Mesenchymal stem cell (in vitro differentiated cells and primary cell): ENCODE results near the gene CFI.

Experiments used
- DNase-seq: peaks from one replicate; pipeline ENCODE4 v3.0.0-alpha.2; 2013
- H2AFZ ChIP-seq: one replicate; pipeline ENCODE4 v1.6.1; 2013; ENCODE audit warnings: low read depth, mild to moderate bottlenecking, control low read depth, inconsistent platforms, low read length, moderate library complexity
- H2AK5ac ChIP-seq: 2 replicates; pipeline ENCODE4 v1.6.1; 2013; ENCODE audit warnings: low read length, moderate library complexity, mild to moderate bottlenecking, inconsistent platforms; ENCODE audit not compliant: severe bottlenecking
- H2BK120ac ChIP-seq: one replicate; pipeline ENCODE4 v1.6.1; 2013; ENCODE audit warnings: low read depth, mild to moderate bottlenecking, inconsistent platforms, low read length, moderate library complexity
- H2BK12ac ChIP-seq, 2 experiments: one replicate each; pipeline ENCODE4 v1.6.1; 2013; ENCODE audit warnings: inconsistent platforms in 2 of 2, low read length in 2 of 2, mild to moderate bottlenecking in 2 of 2, moderate library complexity in 2 of 2, control low read depth in 1 of 2
- H2BK15ac ChIP-seq: one replicate; pipeline ENCODE4 v1.6.1; 2013; ENCODE audit warnings: mild to moderate bottlenecking, low read depth, inconsistent platforms; ENCODE audit not compliant: poor library complexity, severe bottlenecking
- H2BK5ac ChIP-seq: 2 replicates; pipeline ENCODE4 v1.6.1; 2013; ENCODE audit warnings: low read depth, mild to moderate bottlenecking, low read length, control low read depth, inconsistent platforms; ENCODE audit not compliant: poor library complexity, severe bottlenecking
- H3K14ac ChIP-seq, 2 experiments: one replicate each; pipeline ENCODE4 v1.6.1; 2013; ENCODE audit warnings: inconsistent platforms in 2 of 2, low read length in 2 of 2, control low read depth in 1 of 2, mild to moderate bottlenecking in 1 of 2, moderate library complexity in 1 of 2
- H3K18ac ChIP-seq, 2 experiments: one replicate each; pipeline ENCODE4 v1.6.1; 2013; ENCODE audit warnings: inconsistent platforms in 2 of 2, low read length in 2 of 2, control low read depth in 1 of 2, low read depth in 1 of 2, mild to moderate bottlenecking in 1 of 2
- H3K23ac ChIP-seq, 2 experiments: one replicate each; pipeline ENCODE4 v1.6.1; 2013; ENCODE audit warnings: inconsistent platforms in 2 of 2, low read length in 2 of 2, mild to moderate bottlenecking in 2 of 2, moderate library complexity in 2 of 2, control low read depth in 1 of 2
- H3K27ac ChIP-seq: 2 replicates; pipeline ENCODE4 v1.5.1; 2013; ENCODE audit warnings: mild to moderate bottlenecking, moderate library complexity, low read length, control low read depth, inconsistent platforms; ENCODE audit not compliant: poor library complexity, severe bottlenecking
- H3K27me3 ChIP-seq, 2 experiments: 2 replicates each; pipeline versions ENCODE4 v1.6.1 to v1.7.0; 2013; ENCODE audit warnings: low read length in 2 of 2, mild to moderate bottlenecking in 2 of 2, moderate library complexity in 2 of 2, control low read depth in 1 of 2, inconsistent platforms in 1 of 2; ENCODE audit not compliant: control insufficient read depth in 1 of 2, insufficient read depth in 1 of 2
- H3K36me3 ChIP-seq, 2 experiments: 2 replicates each; pipeline versions ENCODE4 v1.6.1 to v1.7.0; 2013; ENCODE audit warnings: low read length in 2 of 2, control low read depth in 1 of 2, inconsistent platforms in 1 of 2, low read depth in 1 of 2, mild to moderate bottlenecking in 1 of 2; ENCODE audit not compliant: insufficient read depth in 2 of 2, control insufficient read depth in 1 of 2
- H3K4ac ChIP-seq, 2 experiments: one replicate each; pipeline ENCODE4 v1.6.1; 2013; ENCODE audit warnings: inconsistent platforms in 2 of 2, low read length in 2 of 2, mild to moderate bottlenecking in 2 of 2, moderate library complexity in 2 of 2, control low read depth in 1 of 2, low read depth in 1 of 2
- H3K4me1 ChIP-seq: 2 replicates; pipeline ENCODE4 v1.6.1; 2013; ENCODE audit warnings: low read depth, low read length, control low read depth; ENCODE audit not compliant: control insufficient read depth, insufficient read depth
- H3K4me2 ChIP-seq: 2 replicates; pipeline ENCODE4 v1.6.1; 2013; ENCODE audit warnings: low read length, mild to moderate bottlenecking, inconsistent platforms; ENCODE audit not compliant: poor library complexity, severe bottlenecking
- H3K4me3 ChIP-seq, 2 experiments: 2 replicates each; pipeline versions ENCODE4 v1.5.1 to v1.7.0; 2013; ENCODE audit warnings: low read length in 2 of 2, mild to moderate bottlenecking in 2 of 2, control low read depth in 1 of 2, low read depth in 1 of 2; ENCODE audit not compliant: insufficient read depth in 1 of 2
- H3K79me1 ChIP-seq: replicated peaks from 2 replicates; pipeline ENCODE4 v1.6.1; 2013; ENCODE audit warnings: mild to moderate bottlenecking, control low read depth, low read length, inconsistent platforms; ENCODE audit not compliant: poor library complexity, severe bottlenecking
- H3K9ac ChIP-seq: 2 replicates; pipeline ENCODE4 v1.7.0; 2013; ENCODE audit warnings: mild to moderate bottlenecking, low read length, moderate library complexity
- H3K9me3 ChIP-seq: 2 replicates; pipeline ENCODE4 v1.7.0; 2013; ENCODE audit warnings: mild to moderate bottlenecking, low read length; ENCODE audit not compliant: control insufficient read depth
- H4K8ac ChIP-seq: one replicate; pipeline ENCODE4 v1.6.1; 2013; ENCODE audit warnings: inconsistent platforms, mild to moderate bottlenecking, low read length, moderate library complexity
- H4K91ac ChIP-seq: one replicate; pipeline ENCODE4 v1.6.1; 2013; ENCODE audit warnings: mild to moderate bottlenecking, low read length, inconsistent platforms
- WGBS: methylation state at CpG from one replicate; pipeline ENCODE4 v1.1.7; 2013; ENCODE audit warnings: mixed read lengths; 5-methylcytosine and 5-hydroxymethylcytosine counted together

CFI gene

DNA sequence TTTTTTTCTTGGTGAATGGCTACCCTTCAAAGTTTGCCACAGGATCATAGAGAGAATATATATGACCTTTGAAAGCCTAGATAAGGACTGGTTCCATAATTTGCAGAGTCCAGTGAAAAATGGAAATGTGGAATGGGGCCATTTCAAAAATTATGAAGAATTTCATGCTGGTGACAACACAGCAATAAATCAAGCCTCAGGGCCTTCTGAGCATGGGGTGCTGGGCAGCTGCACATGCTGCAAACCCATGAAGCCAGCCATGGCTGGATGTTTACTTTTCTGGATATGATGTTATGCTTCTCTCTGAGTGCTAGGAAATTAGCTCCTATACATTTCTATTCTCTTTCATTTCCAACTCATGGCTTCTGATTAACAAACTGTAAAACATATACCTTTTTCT lies 56.0 kb downstream of the CFI start:
- Histone ChIP-seq H3K23ac (no peak overlapping the region), H3K14ac (no peak overlapping the region), H3K18ac (no peak overlapping the region), H4K91ac (no peak overlapping the region), H2AK5ac (no peak overlapping the region), H3K4me2 (no peak overlapping the region), H4K8ac (no peak overlapping the region), H3K27ac (no peak overlapping the region), H2BK5ac (no peak overlapping the region), H3K9me3 (no peaks in the 10 kb centered on the region), H2BK120ac (no peak overlapping the region), H2AFZ (no peak overlapping the region), H3K4me3 (no peak overlapping the region), H3K4ac (no peak overlapping the region), H2BK12ac (no peak overlapping the region), H3K79me1 (no peaks in the 10 kb centered on the region), H3K9ac (no peak overlapping the region), H3K27me3 (no peaks in the 10 kb centered on the region), H2BK15ac (no peak overlapping the region), H3K4me1 (no peaks in the 10 kb centered on the region), H3K36me3 (no peaks in the 10 kb centered on the region)
- DNase-seq, result no peak

DNA sequence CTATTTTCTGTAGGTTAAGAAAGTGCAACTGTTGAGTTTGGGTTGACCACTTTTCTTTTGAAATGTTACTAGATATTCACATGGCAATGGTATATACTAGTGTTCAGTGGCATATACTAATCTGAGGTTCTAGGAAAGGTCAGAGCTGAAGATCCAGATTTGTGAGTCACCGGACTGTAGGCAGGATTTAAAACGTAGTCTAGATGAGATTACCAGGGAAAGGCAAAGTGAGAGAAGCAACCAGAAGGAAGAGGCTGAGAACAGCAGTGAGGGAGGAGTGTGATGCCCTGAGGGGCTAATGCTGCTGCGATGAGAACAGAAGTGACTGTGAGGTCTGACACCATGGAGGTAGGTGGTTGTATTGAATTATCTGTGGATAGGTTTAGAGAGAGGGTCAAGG lies 62.3 kb downstream of the CFI start:
- 75% methylated on average over 3 of the region's 3 CpGs for WGBS
- no peak overlapping the region for H3K4me3 ChIP-seq
- peaks cover 0 to 3% of the 10 kb centered on the region in 2 experiments for H3K27me3 ChIP-seq
- no peaks in the 10 kb centered on the region for H3K79me1 ChIP-seq
- peak overlapping the region in 1 of 2 experiments; percentile 15 for H2BK12ac ChIP-seq
- no peaks in the 10 kb centered on the region for H3K36me3 ChIP-seq
- no peaks in the 10 kb centered on the region for H3K4me1 ChIP-seq
- H3K4me2 ChIP-seq, result no peak overlapping the region
- H3K9me3 ChIP-seq, result no peaks in the 10 kb centered on the region
- no peak overlapping the region for H3K14ac ChIP-seq
- no peak overlapping the region for H4K8ac ChIP-seq
- no peak overlapping the region for H2BK5ac ChIP-seq
- DNase-seq, result peak; percentile 17
- no peak overlapping the region for H3K18ac ChIP-seq
- H4K91ac ChIP-seq, result no peak overlapping the region
- H3K27ac ChIP-seq, result no peak overlapping the region
- H2AK5ac ChIP-seq, result no peak overlapping the region
- no peak overlapping the region for H3K23ac ChIP-seq
- no peak overlapping the region for H3K9ac ChIP-seq
- H2AFZ ChIP-seq, result no peak overlapping the region
- H2BK120ac ChIP-seq, result no peak overlapping the region
- H3K4ac ChIP-seq, result no peak overlapping the region
- H2BK15ac ChIP-seq, result no peak overlapping the region

DNA sequence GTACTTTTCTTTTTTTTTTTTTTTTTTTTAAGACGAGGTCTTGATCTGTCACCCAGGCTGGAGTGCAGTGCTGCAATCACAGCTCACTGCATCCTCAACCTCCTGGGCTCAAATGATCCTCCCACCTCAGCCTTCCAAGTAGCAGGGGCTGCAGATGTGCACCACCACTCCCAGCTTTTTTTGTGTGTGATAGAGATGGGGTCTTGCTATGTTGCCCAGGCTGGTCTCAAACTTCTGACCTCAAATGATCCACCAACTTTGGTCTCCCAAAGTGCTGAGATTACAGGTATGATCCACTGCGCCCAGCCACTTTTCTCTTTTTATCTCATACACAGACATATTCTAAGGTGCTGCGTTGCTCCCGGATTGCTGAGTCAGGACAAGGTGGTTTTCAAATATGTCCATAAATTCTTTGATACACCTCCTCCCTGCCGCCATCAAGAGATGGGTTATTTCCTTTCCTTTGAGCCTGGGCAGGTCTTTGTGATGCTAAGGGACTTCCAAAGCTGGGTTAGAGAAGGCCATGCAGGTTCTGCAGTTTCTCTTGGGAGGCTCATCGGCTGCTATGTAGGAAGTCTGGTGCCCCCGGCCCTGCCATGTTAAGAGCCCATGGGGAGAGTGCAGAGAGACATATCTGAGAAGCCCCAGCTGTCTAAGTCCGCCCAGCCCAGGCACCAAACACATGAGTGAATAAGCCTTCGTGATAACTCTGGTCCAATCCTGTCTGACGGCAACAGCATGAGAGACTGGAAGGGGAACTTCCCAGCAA lies 63.5 kb downstream of the CFI start:
- H3K9ac ChIP-seq, result no peak overlapping the region
- H2BK12ac ChIP-seq, result no peak overlapping the region
- H3K27me3 ChIP-seq, result peaks cover 0 to 3% of the 10 kb centered on the region in 2 experiments
- no peaks in the 10 kb centered on the region for H3K9me3 ChIP-seq
- H2AFZ ChIP-seq, result no peak overlapping the region
- no peak overlapping the region for H3K18ac ChIP-seq
- no peak overlapping the region for H3K4ac ChIP-seq
- no peak overlapping the region for H3K14ac ChIP-seq
- no peak overlapping the region for H3K4me3 ChIP-seq
- H4K8ac ChIP-seq, result no peak overlapping the region
- no peaks in the 10 kb centered on the region for H3K79me1 ChIP-seq
- no peak overlapping the region for H3K4me2 ChIP-seq
- H2BK5ac ChIP-seq, result no peak overlapping the region
- no peak overlapping the region for H3K23ac ChIP-seq
- no peaks in the 10 kb centered on the region for H3K4me1 ChIP-seq
- WGBS, result 83% methylated on average over 7 of the region's 10 CpGs
- H2BK120ac ChIP-seq, result no peak overlapping the region
- no peak overlapping the region for H2BK15ac ChIP-seq
- DNase-seq, result no peak
- no peak overlapping the region for H3K27ac ChIP-seq
- no peaks in the 10 kb centered on the region for H3K36me3 ChIP-seq
- H4K91ac ChIP-seq, result no peak overlapping the region
- H2AK5ac ChIP-seq, result no peak overlapping the region

DNA sequence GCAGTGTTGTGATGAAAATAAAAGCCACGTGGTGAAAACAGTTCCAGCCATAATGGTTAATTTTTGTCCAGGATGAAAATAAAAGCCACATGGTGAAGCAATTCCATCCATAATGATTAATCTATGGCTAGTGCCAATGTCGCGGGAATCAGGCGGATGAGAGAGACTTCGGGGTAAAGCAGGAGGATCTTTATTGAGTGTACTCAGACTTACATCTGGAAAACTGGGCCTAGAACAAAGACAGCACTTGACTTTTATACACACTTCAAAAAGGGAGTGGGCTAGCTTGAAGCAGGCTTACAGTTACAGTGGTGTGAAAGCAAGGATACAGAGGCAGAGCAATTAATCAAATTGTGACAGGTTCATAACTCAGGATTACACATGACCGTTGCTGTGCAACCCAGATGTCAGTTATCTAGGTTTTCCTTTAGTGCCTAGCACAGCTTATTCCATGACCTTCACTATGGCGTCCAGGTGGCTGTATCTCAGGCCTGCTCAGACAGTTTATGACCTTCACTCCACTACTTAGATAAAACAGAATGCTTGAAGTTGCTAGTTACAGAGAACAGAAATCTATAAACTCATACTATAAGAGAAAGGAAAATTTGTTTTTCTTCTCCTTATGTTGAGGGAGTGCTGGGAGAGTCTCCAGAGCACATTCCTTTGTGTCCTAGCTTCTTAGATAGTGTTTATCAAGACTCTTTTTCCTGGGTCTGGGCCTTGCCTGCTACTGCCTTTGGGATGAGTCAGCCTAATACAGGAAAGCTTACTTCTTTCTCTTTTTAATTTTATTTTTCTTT lies 66.0 kb downstream of the CFI start:
- no peak overlapping the region for H4K8ac ChIP-seq
- no peak overlapping the region for H2AK5ac ChIP-seq
- no peak overlapping the region for H2BK15ac ChIP-seq
- no peak overlapping the region for H3K14ac ChIP-seq
- no peaks in the 10 kb centered on the region for H3K9me3 ChIP-seq
- no peak overlapping the region for H3K18ac ChIP-seq
- H3K4me2 ChIP-seq, result no peak overlapping the region
- no peak overlapping the region for H3K4me3 ChIP-seq
- H3K36me3 ChIP-seq, result no peaks in the 10 kb centered on the region
- peaks cover 2% of the 10 kb centered on the region for H3K4me1 ChIP-seq
- 84% methylated on average over 7 of the region's 7 CpGs for WGBS
- no peak overlapping the region for H2BK5ac ChIP-seq
- no peak overlapping the region for H3K9ac ChIP-seq
- no peak overlapping the region for H4K91ac ChIP-seq
- DNase-seq, result no peak
- no peak overlapping the region for H2AFZ ChIP-seq
- H3K27me3 ChIP-seq, result peaks cover 0 to 3% of the 10 kb centered on the region in 2 experiments
- H2BK120ac ChIP-seq, result no peak overlapping the region
- no peak overlapping the region for H3K27ac ChIP-seq
- no peak overlapping the region for H3K4ac ChIP-seq
- no peaks in the 10 kb centered on the region for H3K79me1 ChIP-seq
- H2BK12ac ChIP-seq, result no peak overlapping the region
- H3K23ac ChIP-seq, result no peak overlapping the region
